Neural crest cell (in vitro differentiated cells): ENCODE measurements around the gene MSS51. TPM values are rescaled to one million over a fixed set of nuclear protein-coding genes. Genes with fewer than 3 reads are reported as not detected.

Source experiments
- DNase-seq: peaks from one replicate; pipeline ENCODE4 v3.0.0; 2021; ENCODE audit warnings: low read depth, mixed read lengths, low spot score
- H3K27ac Mint-ChIP-seq: one replicate; pipeline ENCODE4 v1.8.0; 2021; ENCODE audit warnings: mild to moderate bottlenecking, mixed read lengths; ENCODE audit not compliant: unreplicated experiment
- H3K27me3 Mint-ChIP-seq: 2 replicates; pipeline ENCODE4 v1.8.0; 2021; ENCODE audit warnings: low read depth, mild to moderate bottlenecking, mixed read lengths
- H3K36me3 Mint-ChIP-seq: 2 replicates; pipeline ENCODE4 v1.8.0; 2021; ENCODE audit warnings: low read depth, mild to moderate bottlenecking, mixed read lengths
- H3K4me1 Mint-ChIP-seq: 2 replicates; pipeline ENCODE4 v1.8.0; 2021; ENCODE audit warnings: mixed read lengths
- H3K4me3 Mint-ChIP-seq: one replicate; pipeline ENCODE4 v1.8.0; 2021; ENCODE audit warnings: mild to moderate bottlenecking, mixed read lengths
- H3K9me3 Mint-ChIP-seq: 2 replicates; pipeline ENCODE4 v1.8.0; 2021; ENCODE audit warnings: mixed read lengths
- total RNA-seq: library from RNA; stranded (reverse); gene quantifications from 2 replicates; pipeline ENCODE4 v1.2.1, GENCODE V29; 2021
- TF ChIP-seq, protein P1 (sequence below): fragments of 200-600 bp; sonication (generic); conservative IDR thresholded peaks from 2 replicates; pipeline ENCODE4 v1.5.0; 2021; ENCODE audit warnings: antibody characterized with exemption, mild to moderate bottlenecking

The MSS51 gene
- total RNA-seq, 1 donor from 2014 or later, result 2.6 TPM

DNA sequence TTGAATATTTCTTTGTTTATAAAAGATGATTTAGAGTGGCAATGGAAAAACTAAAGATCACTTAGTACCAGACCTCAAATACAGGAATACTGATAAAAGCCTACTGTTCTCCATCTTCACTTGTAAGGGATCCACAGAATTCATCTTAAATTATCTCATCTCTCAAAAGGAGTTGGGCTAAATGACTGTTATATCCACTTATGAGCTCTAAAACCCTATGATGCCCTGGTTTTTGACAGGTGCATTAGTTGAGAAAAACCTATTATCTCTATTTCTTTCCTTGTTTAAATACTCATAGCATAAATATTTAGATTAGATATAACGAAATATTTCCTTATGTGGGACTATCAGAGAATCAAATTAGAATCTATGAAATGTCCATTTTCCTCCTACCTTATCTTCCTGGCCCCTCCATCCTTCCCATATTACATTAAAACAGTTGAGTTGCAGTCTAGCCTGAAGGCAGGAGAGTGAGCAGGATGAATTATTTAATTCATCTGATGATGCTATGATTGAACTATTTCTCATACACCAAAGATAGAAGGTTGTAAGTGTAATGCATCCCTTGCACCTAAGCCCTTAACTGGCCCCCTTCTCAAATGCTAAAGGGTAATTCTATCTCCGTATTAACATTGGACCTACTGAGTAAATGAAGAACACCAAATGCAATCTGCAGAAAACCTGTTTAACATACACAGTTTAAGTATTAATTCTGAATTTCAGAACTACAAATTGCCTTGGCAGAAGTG is 32.8 kb upstream of the MSS51 start:
- peaks cover 17% of the 10 kb centered on the region for H3K36me3 Mint-ChIP-seq
- H3K4me3 Mint-ChIP-seq, result no peak overlapping the region
- H3K9me3 Mint-ChIP-seq, result no peaks in the 10 kb centered on the region
- H3K27ac Mint-ChIP-seq, result no peak overlapping the region
- TF ChIP-seq, protein P1, sequence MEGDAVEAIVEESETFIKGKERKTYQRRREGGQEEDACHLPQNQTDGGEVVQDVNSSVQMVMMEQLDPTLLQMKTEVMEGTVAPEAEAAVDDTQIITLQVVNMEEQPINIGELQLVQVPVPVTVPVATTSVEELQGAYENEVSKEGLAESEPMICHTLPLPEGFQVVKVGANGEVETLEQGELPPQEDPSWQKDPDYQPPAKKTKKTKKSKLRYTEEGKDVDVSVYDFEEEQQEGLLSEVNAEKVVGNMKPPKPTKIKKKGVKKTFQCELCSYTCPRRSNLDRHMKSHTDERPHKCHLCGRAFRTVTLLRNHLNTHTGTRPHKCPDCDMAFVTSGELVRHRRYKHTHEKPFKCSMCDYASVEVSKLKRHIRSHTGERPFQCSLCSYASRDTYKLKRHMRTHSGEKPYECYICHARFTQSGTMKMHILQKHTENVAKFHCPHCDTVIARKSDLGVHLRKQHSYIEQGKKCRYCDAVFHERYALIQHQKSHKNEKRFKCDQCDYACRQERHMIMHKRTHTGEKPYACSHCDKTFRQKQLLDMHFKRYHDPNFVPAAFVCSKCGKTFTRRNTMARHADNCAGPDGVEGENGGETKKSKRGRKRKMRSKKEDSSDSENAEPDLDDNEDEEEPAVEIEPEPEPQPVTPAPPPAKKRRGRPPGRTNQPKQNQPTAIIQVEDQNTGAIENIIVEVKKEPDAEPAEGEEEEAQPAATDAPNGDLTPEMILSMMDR, result no peak
- no peak for DNase-seq
- no peaks in the 10 kb centered on the region for H3K27me3 Mint-ChIP-seq
- H3K4me1 Mint-ChIP-seq, result peaks cover 14% of the 10 kb centered on the region

DNA sequence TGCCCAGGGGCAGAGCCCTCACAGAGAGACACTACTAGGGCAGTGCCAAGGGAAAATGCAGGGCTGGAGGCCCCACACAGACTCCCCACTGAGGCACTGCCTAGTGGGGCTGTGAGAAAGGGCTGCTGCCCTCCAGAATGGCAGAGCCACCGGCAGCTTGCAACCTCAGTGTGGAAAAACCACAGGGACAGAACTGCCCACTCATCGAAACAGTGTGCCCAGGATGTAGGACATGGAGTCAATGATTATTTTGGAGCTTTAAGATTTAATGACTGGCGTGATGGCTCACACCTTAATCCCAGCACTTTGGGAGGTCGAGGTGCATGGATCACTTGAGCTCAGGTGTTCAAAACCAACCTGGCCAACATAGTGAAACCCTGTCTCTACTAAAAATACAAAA is 27.5 kb upstream of the MSS51 start:
- Mint-ChIP-seq H3K27ac (no peak overlapping the region), H3K27me3 (no peaks in the 10 kb centered on the region), H3K4me1 (no peaks in the 10 kb centered on the region), H3K36me3 (peaks cover 9% of the 10 kb centered on the region), H3K4me3 (no peak overlapping the region), H3K9me3 (no peaks in the 10 kb centered on the region)
- DNase-seq, result no peak
- TF ChIP-seq, protein P1, result no peak

DNA sequence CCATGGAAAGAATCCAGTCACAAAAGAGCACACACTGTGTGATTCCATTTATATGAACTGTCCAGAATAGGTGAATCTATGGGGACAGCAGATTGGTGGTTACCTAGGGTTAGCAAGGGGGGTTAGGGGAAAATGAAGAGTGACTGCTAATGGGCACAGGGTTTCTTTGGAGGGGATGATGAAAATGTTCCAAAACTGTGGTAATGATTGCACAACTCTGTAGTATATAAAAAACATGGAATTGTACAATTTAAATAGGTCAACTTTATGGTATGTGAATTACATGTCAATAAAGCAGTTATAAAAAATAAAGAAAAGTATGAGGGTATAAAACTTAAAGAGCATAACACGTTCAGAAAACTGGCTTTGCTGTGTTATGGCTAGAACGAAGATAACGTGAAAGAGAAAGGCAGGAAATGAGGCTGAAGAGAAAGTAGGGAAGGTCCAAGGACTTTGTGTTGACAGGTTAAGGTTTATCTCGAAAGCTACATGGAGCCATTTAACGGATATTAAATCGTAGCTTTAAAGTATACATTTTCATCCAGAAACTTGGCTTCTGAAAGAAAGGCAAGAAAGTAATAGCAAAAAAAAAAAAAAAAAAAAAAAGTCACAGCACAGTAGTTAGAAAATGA is 26.4 kb upstream of the MSS51 start:
- H3K27ac Mint-ChIP-seq, result no peak overlapping the region
- H3K4me3 Mint-ChIP-seq, result no peak overlapping the region
- no peaks in the 10 kb centered on the region for H3K27me3 Mint-ChIP-seq
- TF ChIP-seq, protein P1, result no peak
- no peaks in the 10 kb centered on the region for H3K9me3 Mint-ChIP-seq
- no peak for DNase-seq
- H3K36me3 Mint-ChIP-seq, result peaks cover 9% of the 10 kb centered on the region
- no peaks in the 10 kb centered on the region for H3K4me1 Mint-ChIP-seq

DNA sequence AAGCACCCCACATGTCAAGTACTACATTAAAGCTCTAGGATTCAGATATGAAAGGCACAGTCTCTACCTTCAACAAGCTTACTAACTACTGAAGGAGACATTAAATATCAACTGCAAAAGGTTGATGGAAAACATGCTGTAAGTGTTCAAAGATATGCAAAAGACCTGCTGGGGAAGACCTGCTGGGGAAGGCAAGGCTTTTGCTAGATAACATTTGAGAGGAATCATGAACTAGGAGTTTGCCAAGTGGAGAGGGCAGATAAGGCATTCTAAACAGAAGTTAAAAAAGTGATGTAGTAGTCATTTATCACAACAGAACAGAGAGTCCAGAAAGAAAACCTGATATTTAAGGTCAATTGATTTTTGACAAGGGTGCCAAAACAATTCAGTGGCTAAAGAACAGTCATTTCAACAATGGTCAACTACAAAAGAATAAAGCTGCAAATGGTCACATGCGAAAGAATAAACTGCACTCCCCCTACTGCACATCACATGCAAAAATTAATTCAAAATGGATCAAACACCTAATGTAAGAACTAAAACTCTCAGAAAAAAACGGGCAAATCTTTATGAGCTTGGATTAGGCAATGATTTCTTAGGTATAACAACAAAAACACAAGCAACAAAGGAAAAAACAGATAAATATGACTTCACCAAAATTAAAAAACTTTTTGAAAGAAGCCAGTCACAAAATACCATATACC is 23.0 kb upstream of the MSS51 start:
- DNase-seq, result no peak
- Mint-ChIP-seq H3K36me3 (peaks cover 2% of the 10 kb centered on the region), H3K9me3 (no peaks in the 10 kb centered on the region), H3K4me3 (no peak overlapping the region), H3K4me1 (no peaks in the 10 kb centered on the region), H3K27me3 (no peaks in the 10 kb centered on the region), H3K27ac (no peak overlapping the region)
- TF ChIP-seq, protein P1, result no peak

DNA sequence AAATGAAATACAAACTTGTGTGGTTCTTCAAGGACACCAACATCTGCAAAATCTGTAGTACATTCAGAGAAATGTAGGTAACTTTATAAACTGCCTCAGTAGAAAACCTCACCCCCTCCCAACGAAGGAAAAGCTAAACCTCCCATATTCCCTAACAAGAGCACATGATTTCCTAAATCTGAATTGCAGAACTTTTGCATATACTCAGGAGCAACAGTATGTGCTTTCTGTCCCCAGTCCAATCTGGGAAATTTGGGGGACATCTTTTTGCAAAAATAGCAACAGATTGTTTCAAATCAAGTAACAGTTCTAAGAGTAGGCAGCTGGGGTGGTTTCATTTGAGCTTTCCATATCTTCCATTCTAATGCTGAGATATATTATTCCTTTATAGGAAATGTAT is 15.8 kb upstream of the MSS51 start:
- no peak for DNase-seq
- H3K4me1 Mint-ChIP-seq, result no peaks in the 10 kb centered on the region
- H3K27ac Mint-ChIP-seq, result no peak overlapping the region
- H3K27me3 Mint-ChIP-seq, result no peaks in the 10 kb centered on the region
- no peaks in the 10 kb centered on the region for H3K36me3 Mint-ChIP-seq
- no peaks in the 10 kb centered on the region for H3K9me3 Mint-ChIP-seq
- no peak overlapping the region for H3K4me3 Mint-ChIP-seq
- TF ChIP-seq, protein P1, result no peak
